ENCODE data around the gene NT5C1B.
A peak's percentile ranks its signal among the peaks of the same experiment; 100 is the strongest.

NT5C1B gene

DNA sequence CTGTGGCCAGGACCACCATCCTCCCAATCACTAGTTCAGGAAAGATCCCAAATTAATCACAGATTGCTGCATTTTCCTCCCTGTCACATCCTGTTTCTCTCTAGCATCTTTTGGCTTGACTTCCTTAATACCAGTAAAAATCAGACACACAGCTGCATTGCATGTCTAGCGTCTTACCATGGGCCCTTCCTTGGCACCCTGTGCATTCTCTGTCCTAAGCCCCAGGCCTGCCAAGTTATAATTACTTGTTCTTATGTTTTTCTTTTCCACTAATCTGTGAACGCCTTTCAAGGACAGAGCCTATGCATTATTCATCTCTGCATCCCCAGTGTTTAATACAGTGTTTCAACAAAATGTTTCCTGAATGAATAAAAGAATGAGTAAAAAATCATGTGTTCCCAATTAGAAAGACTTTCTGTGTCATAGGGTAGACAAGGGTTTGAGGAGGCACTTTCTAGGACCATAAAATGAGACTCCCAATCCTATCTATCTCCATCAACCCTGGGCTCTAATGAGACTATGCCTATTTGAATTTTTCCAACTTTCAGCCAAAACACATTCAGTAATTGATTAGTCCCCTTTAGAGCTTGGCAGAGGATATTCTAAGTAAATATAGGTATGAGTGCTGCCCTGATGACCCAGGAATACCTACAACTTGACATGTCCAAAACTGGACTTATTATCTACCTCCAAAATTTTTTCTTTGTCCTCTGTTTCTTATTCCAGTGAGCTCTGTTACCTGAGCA, 10.3 kb upstream of the NT5C1B start:
- no peak for DNase-seq (ENCODE audit: low read depth)

DNA sequence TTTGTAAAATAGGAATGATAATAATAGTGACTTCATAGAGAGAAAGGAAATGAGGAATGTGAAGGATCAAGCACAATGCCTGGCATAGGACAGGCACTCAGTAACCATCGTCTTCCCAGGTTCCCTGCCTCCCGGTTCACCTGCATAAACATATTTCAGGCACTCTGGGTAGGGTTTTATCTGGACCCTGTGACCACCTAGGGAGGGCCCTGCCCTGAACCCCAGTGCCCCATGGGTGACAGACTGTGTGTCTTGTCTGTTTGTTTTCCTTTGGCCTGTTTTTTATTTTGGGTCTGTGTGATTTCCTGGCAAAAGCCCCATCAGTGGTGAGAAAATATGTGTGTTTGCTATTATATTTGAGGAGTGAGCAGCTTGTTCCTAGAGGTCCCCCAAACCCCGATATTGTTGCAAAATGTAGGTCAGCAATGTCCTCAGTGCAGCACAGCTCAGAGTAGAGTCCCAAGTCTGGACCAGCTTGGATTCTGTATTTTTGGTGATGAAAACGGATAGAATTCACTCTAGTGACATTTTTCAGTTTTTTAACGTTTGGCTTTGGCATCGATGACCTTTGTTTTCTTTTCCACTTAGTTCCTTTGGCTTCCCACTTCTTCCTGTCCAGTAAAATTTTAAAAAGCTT, 9.6 kb upstream of the NT5C1B start:
- DNase-seq (ENCODE audit: low read depth) = no peak

DNA sequence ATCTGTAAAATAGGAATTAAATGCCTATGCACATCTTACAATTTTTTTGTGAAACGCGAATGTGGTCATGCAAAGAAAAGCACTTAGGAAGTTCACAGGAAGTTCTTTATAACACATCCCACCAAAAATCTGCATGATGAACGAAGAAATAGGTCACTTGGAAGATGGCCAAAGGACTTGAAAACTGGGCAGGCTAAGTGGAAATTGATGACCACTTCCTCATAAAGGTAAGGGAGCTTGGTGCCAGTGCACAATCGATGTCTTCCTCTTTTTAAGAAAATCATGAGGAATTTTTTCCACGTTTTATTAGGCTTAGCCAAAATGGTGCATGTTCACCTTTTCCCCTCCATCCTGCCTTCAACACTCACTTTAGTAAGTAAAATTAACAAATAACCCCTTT, 8.2 kb upstream of the NT5C1B start:
- DNase-seq (ENCODE audit: low read depth) = no peak

DNA sequence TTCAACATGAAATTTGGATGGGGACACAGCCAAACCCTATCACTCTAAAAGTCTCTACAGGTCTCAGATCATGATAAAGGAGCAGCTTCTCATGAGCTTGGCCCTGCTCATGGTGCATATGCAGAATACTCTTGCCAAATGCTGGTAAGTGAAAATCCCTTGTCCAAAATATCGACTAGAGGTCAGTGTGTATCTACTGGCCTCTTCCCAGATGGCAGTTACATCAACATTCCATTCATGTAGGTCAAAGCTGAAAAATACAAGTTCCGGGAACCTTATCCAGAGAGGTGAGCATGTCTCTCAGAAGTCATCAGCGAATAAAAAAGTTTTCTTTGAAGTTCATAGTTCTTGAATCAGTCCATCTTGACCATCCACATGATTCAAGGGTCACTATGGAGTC, 7.6 kb upstream of the NT5C1B start:
- DNase-seq (ENCODE audit: low read depth) = no peak

DNA sequence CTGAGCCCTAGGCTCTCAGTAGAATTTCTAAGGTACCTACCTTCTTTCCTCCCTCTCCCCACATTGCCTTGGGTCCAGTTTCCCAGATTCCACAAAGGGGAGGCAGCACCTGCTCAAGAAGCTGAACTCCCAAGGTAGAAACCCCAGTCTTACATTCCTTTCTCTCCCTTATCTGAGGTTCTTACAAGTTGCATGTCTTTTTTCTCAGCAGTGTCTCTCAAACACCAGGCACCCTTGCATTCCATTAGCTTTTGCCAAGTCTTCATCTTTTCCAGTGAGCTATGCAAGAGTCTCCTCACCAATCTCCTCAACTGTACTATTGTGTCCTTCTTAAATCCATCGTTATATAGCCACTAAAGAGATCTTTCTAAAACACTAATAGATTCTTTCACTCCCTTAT, 4.1 kb upstream of the NT5C1B start:
- DNase-seq (ENCODE audit: low read depth) = no peak

DNA sequence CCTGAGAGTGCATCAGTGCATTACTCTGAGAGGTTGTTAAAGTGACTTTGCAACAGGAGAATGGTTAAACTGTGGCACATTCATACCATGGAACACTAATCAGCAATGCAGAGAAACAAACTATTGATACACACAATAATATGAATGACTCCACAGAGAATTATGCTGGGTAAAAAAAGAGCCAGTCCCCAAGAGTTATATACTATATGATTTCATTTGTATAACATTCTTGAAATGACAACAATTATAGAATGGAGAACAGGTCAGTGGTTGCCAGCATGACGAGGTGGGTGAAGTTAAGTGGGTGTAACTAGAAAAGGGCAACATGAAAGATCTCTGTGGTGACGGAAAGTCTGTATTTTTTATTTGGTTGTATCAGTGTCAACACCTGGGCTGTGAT, 3.0 kb upstream of the NT5C1B start:
- no peak for DNase-seq (ENCODE audit: low read depth)

DNA sequence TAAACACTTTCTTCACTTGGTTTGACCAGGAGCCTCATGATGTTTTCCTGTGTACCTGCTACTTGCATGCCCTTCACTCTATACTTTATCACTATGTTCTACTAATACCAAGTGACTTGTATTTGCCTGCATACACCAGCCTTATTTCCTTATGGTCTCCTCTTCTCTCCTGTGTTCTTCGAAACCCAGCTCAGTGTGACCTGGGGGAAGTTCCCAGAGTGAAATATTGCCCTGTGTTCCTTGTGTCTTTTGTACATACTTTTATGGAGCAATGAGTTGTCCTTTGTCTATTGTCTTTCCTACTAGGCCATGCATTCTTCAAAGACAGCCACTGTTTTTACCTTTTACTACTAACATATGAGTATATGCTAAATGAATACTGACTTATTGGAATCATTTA, 567 bp downstream of the NT5C1B start:
- no peak for DNase-seq (ENCODE audit: low read depth)

DNA sequence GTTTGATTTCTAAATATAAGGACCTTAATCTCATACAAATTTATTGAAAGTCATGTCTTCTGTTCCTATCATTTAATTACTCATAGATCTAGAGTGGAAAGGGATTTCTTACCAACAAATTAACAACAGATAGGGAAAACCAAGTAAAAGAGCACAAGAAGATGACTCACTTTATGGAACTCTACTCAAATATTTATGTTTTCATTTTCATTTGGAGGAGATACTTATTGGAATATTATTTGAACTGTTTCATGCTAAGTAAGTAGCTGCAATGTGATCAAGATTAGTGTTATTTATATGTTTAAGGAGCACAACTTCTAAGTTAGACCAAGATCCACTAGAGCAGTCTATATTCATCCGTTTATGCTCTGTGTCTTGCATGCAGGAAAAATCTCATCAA, 1.3 kb downstream of the NT5C1B start:
- no peak for DNase-seq (ENCODE audit: low read depth)

DNA sequence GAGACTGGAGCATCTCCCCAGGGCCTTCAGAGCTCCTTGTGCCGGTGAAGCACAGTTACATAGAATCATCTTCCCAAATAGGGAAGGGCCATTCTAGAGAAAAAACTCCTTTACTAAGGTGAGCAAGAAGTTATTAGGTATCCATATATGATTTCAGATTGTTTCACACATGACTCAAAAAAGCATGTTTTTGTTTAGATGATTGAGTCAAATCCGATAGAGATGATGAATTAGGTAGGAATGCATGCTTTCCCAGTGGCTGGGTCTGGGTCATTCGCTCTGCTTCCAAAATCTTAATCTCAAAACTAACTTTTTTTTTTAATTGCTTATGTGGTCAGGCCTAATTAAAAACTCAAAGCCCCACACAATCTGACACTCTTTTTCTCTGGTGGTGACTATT, 3.8 kb downstream of the NT5C1B start:
- no peak for DNase-seq (ENCODE audit: low read depth)

DNA sequence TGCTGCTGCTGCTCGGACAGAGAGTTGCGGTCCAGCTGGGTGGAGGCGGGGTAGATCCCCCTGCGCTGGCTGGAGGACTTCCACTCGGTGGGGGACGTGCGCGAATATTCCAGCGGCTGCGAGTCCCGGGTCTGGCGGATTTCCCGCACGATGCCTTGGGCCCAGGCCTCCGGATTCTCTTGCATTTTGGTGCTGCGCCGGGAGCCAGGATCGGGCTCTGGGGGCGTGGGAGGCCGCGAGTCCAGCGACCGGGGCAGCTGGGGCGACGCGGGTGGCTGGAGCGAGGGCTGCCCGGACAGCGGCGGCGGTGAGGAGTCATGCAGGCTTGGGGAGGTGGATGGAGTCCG, 4.8 kb downstream of the NT5C1B start:
- DNase-seq (ENCODE audit: low read depth) = no peak

DNA sequence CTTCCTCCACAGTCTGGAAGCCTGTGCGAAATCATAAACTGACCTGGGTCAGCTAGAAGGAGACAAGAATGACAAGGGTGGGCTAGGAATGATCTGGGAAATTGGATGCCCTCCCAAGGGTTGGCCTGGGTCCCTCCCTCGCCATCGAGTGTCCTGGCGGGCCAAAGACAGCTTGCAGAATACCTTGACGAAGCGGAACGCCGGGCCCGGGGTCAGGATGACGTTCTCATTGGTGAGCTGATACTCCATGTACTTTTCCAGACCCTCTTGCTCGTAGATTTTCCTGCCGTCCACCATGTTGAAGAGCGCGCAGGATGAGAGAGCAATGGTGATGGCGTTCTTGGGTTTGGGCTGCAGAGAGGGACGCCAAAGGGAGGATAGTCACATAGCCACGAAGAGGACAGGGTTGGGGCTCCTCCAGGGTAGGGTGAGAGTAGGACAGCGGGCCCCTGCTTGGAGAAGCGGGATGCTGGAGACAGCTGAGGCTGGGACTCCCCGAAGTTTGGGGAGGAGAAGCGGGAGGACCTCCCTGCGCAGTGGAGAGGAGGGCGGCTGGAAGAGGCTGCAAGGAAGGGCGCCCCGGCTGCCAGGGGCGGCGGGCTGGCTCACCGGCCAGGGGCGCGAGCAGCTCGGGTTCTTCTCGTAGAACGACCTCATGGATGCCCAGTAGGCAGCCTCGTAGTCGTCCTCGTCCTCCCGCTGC, 5.3 kb downstream of the NT5C1B start:
- DNase-seq (ENCODE audit: low read depth) = no peak

DNA sequence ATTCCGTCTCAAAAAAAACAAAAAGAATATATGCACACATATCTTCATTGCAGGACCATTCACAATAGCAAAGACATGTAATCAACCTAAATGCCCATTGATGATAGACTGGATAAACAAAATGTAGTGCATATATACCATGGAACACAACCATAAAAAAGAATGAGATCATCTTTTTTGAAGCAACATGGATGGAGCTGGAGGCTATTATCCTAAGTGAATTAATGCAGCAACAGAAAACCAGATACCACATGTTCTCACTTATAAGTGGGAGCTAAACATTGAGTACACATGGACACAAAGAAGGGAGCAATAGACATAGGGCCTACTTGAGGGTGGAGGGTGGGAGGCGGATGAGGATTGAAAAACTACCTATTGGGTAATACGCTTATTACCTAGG, 8.8 kb downstream of the NT5C1B start:
- no peak for DNase-seq (ENCODE audit: low read depth)

DNA sequence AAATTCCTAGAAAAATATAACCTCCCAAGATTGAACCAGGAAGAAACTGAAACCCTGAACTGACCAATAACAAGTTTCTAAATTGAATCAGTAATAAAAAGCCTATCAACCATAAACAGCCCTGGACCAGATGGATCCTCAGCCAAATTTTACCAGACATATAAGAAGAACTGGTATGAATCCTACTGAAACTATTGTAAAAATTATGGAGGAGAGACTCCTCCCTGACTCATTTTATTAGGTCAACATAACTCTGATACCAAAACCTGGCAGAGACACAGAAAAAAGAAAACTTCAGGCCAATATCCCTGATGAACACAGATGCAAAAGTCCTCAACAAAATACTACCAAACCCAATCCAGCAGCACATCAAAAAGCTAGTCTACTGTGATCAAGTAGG, 11.3 kb downstream of the NT5C1B start:
- DNase-seq (ENCODE audit: low read depth) = no peak

DNA sequence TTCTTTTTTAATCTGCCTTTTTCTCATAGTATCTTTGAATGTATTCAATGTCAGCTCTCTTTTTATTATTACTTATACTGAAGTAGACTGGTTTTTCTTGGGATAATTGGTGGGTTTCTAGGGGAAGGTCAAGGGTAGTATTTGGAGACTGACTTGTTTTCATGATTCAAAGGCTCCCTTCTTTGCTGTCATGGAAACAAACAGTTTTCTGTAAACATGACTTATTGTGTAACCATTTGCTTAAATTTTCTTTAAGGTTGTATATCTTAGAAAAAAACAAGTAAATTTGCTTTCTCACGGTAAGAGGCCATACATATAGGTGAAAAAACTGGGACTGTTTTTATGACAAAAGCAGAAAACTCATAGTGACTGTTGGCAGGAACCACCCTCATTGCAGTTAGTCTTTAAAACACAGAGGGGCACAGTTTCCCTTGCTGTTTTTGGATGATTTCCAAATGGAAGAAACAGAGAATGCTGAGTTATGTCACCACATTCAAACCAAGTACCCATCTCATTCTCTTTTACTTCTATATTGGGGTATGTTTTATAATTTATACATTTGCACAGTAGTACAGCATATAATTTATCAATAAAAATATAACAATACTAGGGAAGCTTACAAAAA, 23.1 kb downstream of the NT5C1B start:
- DNase-seq (ENCODE audit: low read depth) = no peak

DNA sequence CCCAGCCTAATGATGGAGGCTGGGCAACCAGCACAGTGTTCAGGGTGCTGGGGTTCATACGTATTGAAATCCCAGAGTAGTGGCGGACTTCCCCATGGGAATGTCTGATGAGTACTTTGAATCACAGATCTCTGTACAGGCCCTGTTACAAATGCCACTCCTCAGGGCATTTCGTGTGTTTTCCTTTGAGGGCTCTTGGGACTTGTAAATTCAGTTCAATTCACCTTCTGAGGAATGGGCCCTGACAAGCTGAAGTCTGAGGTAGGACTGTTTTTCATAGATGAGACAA, 28.6 kb downstream of the NT5C1B start:
- no peak for DNase-seq (ENCODE audit: low read depth)

DNA sequence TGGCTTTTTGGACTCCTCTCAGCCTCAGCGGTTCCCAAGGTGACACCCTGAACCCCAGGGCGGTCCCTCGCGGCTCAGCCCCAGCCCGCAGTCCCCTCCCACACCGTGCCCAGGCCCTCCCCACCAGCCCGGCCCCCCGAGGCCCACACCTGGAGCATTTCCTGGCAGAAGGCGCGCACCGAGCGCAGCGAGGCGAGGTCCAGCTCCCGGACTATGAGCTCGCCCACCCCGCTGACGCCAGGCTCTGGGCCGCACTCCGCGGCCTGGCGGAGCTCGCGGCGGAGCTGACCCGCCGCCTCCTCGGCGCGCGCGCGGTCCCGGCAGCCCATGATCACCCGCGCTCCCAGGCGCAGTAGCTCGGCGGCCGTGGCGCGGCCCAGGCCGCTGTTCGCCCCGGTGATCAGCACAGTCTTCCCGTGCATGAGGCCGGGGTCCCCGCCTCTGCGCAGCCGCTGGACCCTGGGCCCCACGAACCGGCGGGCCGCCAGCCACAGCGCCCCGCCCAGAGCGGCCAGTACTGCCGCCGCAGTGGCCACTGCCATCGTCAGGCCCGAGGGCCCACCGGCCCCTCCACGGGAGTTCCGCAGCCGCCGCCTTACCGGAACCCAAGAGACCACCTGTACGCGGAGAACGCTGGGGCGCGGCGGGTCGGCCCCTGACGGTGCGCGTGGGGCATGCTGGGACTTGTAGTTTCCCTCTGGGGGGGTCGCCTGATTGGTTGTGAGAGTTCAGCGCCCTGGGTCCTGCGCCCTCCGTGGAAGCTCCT, 29.2 kb downstream of the NT5C1B start, which contains the start of gene RDH14:
Gene RDH14, minus strand, starts transcription at position 623 of the 766 bp plus-strand sequence. Its CDS starts 81 bp downstream, at position 542.
- peak; percentile 89 for DNase-seq (ENCODE audit: low read depth)

DNA sequence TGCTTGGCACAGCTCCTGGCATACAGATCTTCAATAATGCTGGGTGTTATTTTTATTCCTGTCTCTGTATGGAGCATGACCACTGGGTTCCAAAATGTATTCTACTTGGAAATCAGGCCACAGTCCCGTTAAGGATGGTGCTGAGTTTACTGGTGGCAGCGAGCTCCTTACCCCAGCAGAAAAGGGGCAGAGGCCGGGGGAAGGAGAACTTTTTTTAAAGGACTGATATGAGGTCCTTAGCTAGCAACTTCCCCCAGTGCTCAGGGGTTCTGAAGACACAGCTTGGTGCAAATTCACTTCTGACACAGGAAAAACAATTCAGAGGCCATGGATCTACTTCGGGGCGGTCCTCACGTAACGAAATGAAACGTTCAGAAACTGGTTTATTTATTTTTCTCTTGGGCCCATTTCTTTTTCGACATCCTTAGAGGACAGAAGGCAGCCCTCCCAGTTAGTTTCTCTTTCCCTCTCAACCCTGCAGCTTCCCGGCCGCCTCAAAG, 29.8 kb downstream of the NT5C1B start:
- DNase-seq (ENCODE audit: low read depth) = no peak

DNA sequence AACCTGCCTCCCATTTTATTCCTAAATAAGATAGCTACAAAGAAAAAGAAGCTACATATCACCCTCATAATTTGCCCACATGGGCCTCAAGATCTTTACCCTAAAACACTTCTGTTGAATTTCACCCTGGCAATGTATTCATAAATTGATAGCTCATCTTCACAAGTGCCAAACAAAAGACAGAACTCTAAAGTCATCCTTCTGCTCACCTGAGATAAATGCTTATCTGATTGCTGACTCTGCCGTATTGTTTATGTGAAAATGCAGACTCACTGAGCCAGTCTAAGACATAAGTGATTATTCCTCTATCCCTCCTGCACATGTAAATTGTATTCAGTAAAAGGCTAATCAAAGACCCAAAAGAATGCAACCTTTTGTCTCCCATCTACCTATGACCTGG, 30.9 kb downstream of the NT5C1B start:
- DNase-seq (ENCODE audit: low read depth) = no peak

DNA sequence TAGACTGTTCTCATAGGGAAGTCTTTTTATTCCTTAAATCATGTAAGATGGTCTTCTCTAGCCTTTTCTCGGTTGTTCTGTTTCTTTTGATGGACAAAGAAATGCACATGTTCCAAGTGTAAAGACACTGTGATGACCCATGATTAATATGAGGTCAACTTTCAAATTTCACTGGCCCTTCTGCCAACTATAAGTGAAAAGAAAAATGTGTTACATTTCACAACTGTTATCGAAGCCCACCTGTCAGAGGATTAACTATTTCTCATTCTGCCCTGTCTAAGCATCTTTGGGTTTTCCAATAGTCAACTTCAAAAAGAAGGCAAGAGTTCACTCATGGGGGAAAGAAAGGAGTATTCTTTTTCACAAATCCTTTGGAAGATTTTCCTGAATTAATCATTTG, 32.2 kb downstream of the NT5C1B start:
- DNase-seq (ENCODE audit: low read depth) = no peak

DNA sequence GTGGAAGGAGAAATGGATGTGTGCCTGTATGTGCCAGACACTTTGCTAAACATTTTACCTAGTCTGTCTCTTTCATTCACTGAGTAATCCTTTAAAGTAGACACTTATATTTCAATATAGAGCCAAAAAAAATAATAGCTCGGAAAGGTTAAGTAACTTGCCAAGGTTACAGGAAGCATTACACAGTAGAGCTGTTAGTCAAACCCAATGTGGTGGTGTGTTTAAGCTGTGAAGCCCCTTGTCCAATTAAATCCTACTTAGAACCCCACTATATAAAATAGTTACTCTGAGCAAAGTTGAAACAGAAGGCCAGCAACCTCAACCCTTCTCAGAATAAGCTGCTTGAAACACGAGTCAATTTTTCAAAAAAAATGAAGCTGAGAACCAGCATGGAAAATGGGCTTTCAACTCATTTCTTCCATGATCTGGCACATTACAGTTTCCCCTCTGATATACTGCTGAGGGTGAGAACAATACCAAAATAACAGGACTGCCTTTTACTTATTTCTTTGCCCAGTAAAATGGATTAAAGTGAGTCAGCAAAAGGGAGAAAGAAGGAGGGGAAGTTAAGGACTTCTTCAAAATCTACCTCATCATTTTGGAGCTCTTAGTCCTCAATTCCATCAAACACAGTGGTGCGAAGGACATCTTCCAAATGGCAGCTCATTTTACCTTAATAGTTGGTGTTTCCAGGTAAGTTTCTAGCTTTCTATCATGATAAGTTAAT, 36.9 kb downstream of the NT5C1B start:
- DNase-seq (ENCODE audit: low read depth) = no peak

DNA sequence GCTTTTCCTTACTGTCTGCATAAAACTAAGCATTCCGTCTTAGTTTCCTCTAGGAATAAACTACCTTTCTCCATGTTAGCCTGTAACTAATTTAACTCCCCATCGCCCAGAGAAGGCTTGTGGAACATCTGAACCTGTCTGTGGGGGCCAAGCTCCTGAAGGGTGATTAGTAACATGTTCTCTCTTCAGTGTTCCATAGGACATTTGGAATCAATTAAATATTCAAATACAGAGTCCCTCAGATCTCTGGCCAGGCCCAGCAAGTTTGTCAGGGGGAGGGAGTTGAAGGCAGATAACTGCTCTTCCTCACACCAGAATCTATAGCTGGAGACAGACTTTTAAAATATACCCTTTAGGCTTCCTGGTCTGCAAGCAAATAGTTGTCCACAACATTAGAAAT, 37.7 kb downstream of the NT5C1B start:
- no peak for DNase-seq (ENCODE audit: low read depth)

DNA sequence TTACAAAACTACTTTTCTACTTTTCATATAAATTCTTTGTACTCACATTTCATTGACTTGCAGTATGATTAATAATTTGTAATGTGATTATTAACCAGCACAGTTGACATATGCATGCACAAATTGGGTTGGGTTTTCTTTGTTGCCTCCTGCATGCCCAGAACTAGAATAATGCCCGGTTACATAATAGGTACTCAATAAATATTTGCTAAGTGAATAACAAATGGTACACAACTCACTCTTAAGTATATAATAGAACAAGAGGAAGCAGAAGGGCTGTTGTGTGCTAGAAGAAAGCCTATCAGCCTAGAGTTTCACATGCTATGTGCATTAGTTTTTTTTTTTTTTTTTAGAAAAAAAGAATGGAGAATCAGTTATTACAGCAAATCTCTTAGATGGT, 38.2 kb downstream of the NT5C1B start:
- no peak for DNase-seq (ENCODE audit: low read depth)
